Ovary (tissue), 3 donors: Measurements from ENCODE around the gene UBQLN4.

Source experiments
- CTCF ChIP-seq, 3 donors: fragments of 450-650 bp in 2 of 3; fragments of 200-600 bp in 1 of 3; IDR thresholded peaks; one replicate each; pipeline versions ENCODE4 v1.5.1 to v1.8.0; 2016 to 2022; ENCODE audit warnings: antibody characterized with exemption in 3 of 3, mild to moderate bottlenecking in 1 of 3
- POLR2A ChIP-seq: fragments of 450-650 bp; IDR thresholded peaks from one replicate; pipeline ENCODE4 v1.6.1; 2017; ENCODE audit warnings: antibody characterized with exemption, mild to moderate bottlenecking, moderate library complexity
- donor health status: DM: no; HTN: no; CAD: no.

DNA sequence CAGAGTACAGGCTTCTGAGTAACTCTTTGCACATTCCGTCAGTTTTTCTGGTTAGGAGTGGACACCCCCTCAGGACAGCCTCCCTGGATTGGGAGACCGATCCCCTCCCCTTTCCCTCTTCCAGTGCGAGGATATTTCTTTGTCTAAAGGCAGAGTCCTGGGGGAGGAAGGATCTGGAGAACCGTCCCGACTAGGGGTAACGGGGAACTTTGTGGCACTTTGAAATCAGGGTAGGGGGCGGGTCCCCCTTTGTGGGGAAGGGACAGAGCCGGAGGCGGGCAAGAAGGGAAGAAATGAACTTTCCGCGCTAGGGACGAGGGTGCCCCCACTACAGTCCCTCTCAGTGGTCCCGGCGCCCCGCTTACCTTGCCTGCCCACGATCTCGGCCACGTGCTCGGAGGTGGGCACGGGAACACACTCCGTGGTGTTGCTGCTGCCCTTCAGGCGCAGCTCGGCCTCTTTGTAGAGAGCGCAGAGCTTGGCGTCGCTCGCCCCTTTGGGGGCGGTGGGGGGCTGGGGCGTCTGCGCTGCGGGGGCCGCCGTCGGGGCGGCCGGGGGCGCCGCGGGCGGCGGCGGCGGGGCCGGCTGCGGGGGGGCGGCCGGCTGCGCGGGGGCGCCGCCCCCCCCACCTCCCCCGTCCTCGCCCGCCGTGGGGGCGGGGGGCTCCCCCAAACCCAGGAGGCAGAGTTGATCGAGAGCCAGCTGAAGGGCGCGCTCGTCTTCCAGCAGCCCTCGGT lies 27.8 kb upstream of the UBQLN4 start:
- TF ChIP-seq CTCF (IDR thresholded peaks at IDR 0.05) (no peak), POLR2A (no peak)
